Lung (tissue), 12 donors: ENCODE data around the gene E2F2. TPM values are rescaled to one million over a fixed set of nuclear protein-coding genes. Genes with fewer than 3 reads are reported as not detected.
"Not testable (repeated sequence)": the region's sequence is repeated elsewhere in the genome, so short reads cannot be mapped to it uniquely, and the experiment has no call there.

ENCODE experiments used
- ATAC-seq: fragments of 200-7000 bp; cut with Tn5 transposase; one replicate; pipeline ENCODE4 v1.9.1; 2020; ENCODE audit warnings: moderate number of reproducible peaks; ENCODE audit not compliant: insufficient read depth, low FRiP score
- DNase-seq, 3 donors: peaks; one replicate each; pipeline ENCODE4 v3.0.0-alpha.2; 2013 to 2017
- H3K27ac ChIP-seq, 2 donors: one replicate each; pipeline ENCODE4 v1.5.1; 2013; ENCODE audit warnings: mild to moderate bottlenecking in 2 of 2, moderate library complexity in 2 of 2, control low read depth in 1 of 2, inconsistent platforms in 1 of 2, low read depth in 1 of 2, low read length in 1 of 2
- H3K27me3 ChIP-seq, 3 donors: one replicate each; pipeline ENCODE4 v1.5.1; 2013; ENCODE audit warnings: low read length in 2 of 3; ENCODE audit not compliant: control insufficient read depth in 3 of 3, insufficient read depth in 3 of 3
- H3K36me3 ChIP-seq, 4 donors: one replicate each; pipeline ENCODE4 v1.5.1; 2013; ENCODE audit warnings: low read length in 4 of 4, mild to moderate bottlenecking in 1 of 4, moderate library complexity in 1 of 4; ENCODE audit not compliant: control insufficient read depth in 4 of 4, insufficient read depth in 4 of 4
- H3K4me1 ChIP-seq, 5 donors: one replicate each; pipeline ENCODE4 v1.5.1; 2013; ENCODE audit warnings: low read length in 5 of 5, mild to moderate bottlenecking in 2 of 5, moderate library complexity in 1 of 5; ENCODE audit not compliant: control insufficient read depth in 5 of 5, insufficient read depth in 5 of 5
- H3K4me3 ChIP-seq: one replicate; pipeline ENCODE4 v1.5.1; 2013; ENCODE audit warnings: mild to moderate bottlenecking, control low read depth, moderate library complexity
- H3K9ac ChIP-seq, 2 donors: one replicate each; pipeline ENCODE4 v1.5.1; 2013; ENCODE audit warnings: low read length in 2 of 2, control low read depth in 1 of 2; ENCODE audit not compliant: insufficient read depth in 1 of 2
- H3K9me3 ChIP-seq, 4 donors: one replicate each; pipeline ENCODE4 v1.5.1; 2013; ENCODE audit warnings: low read length in 3 of 4, mild to moderate bottlenecking in 1 of 4, moderate library complexity in 1 of 4; ENCODE audit not compliant: control insufficient read depth in 4 of 4, insufficient read depth in 3 of 4
- CTCF ChIP-seq: IDR thresholded peaks from 2 replicates; pipeline ENCODE4 v1.5.1; 2012; ENCODE audit warnings: mild to moderate bottlenecking; ENCODE audit errors: control extremely low read depth, extremely low read depth
- WGBS, 2 donors: extraction: QIAGEN DNeasy Blood & Tissue Kit; methylation state at CpG; one replicate each; pipeline ENCODE4 v1.1.7; 2013; 5-methylcytosine and 5-hydroxymethylcytosine counted together
- polyA plus RNA-seq, 2 donors: library from polyadenylated mRNA; stranded (reverse); fragments of 200-250 nt; gene quantifications; one replicate each; pipeline ENCODE4 v1.2.1, GENCODE V29; 2013
- total RNA-seq, 2 donors: library from RNA; depleted of rRNA in 1 of 2; stranded (reverse); fragments of >200 nt in 1 of 2; gene quantifications; one replicate each; pipeline ENCODE4 v1.2.1, GENCODE V29; 2014 to 2021
- donor health status: control.
- donor health status: control.
- donor health status: Bipolar disorder and iron deficiency.
- donor health status: healthy.
- donor health status: DM: yes; HTN: yes; CAD: no.

Gene E2F2
- total and polyA plus RNA-seq, 4 donors: 0.83 to 4.9 (median 1.5) TPM

GRCh38 chr1:23509896-23510295 lies 21.1 kb downstream of the E2F2 start:
- Histone ChIP-seq H3K4me1 (no peaks in the 10 kb centered on the region), H3K9ac (no peak overlapping the region), H3K27me3 (no peaks in the 10 kb centered on the region), H3K36me3 (no peaks in the 10 kb centered on the region), H3K9me3 (peaks cover 0 to 2% (median 0%) of the 10 kb centered on the region in 4 donors), H3K4me3 (no peak overlapping the region), H3K27ac (no peak overlapping the region)
- DNase-seq (no peak), ATAC-seq (no peak)
- WGBS, 2 donors: 94 to 98% methylated on average over 15 of the region's 15 CpGs
- no peak for TF ChIP-seq CTCF

- Histone ChIP-seq H3K9ac (no peak overlapping the region), H3K27ac (no peak overlapping the region), H3K4me1 (no peaks in the 10 kb centered on the region), H3K9me3 (peaks cover 0 to 2% (median 0%) of the 10 kb centered on the region in 4 donors), H3K27me3 (no peaks in the 10 kb centered on the region), H3K4me3 (no peak overlapping the region), H3K36me3 (no peaks in the 10 kb centered on the region)
- ATAC-seq (no peak), DNase-seq (no peak)
- TF ChIP-seq CTCF: no peak
- WGBS, 2 donors: 89 to 91% methylated on average over 13 of the region's 13 CpGs
Observed at GRCh38 chr1:23506376-23507107, 24.5 kb downstream of the E2F2 start.

GRCh38 chr1:23505851-23506250 lies 25.2 kb downstream of the E2F2 start:
- Histone ChIP-seq H3K4me1 (no peaks in the 10 kb centered on the region), H3K27me3 (no peaks in the 10 kb centered on the region), H3K4me3 (no peak overlapping the region), H3K36me3 (no peaks in the 10 kb centered on the region), H3K9me3 (peaks cover 0 to 2% (median 0%) of the 10 kb centered on the region in 4 donors), H3K27ac (no peak overlapping the region), H3K9ac (no peak overlapping the region)
- TF ChIP-seq CTCF: no peak
- 94 to 96% methylated on average over 6 of the region's 6 CpGs for WGBS, 2 donors
- no peak for DNase-seq
- no peak for ATAC-seq

- not testable (repeated sequence) for H3K9ac ChIP-seq, H3K4me1 ChIP-seq, H3K27me3 ChIP-seq, H3K36me3 ChIP-seq, ATAC-seq, H3K9me3 ChIP-seq, H3K4me3 ChIP-seq, DNase-seq, H3K27ac ChIP-seq
- 75 to 79% methylated on average over 12 to 22 of the region's 24 CpGs for WGBS, 2 donors
Observed at GRCh38 chr1:23504156-23504555, 26.9 kb downstream of the E2F2 start.
